Small intestine (tissue), 7 donors: ENCODE data around the gene GRAMD2A. TPM values are rescaled to one million over a fixed set of nuclear protein-coding genes. Genes with fewer than 3 reads are reported as not detected.
A peak's percentile ranks its signal among the peaks of the same experiment; 100 is the strongest.

Source experiments
- DNase-seq, 2 donors: peaks; one replicate each; pipeline versions ENCODE4 v3.0.0 to v3.0.0-alpha.2; 2013
- FAIRE-seq: peaks from 2 replicates; lab custom pipeline; 2012; peaks lifted over from hg19 to GRCh38; lab: Jason Lieb, UNC
- H3K27ac ChIP-seq, 3 donors: one replicate each; pipeline ENCODE4 v1.5.1; 2013; ENCODE audit warnings: low read length in 2 of 3, mild to moderate bottlenecking in 2 of 3, control low read depth in 1 of 3, inconsistent platforms in 1 of 3, low read depth in 1 of 3, moderate library complexity in 1 of 3
- H3K27me3 ChIP-seq, 3 donors: one replicate each; pipeline ENCODE4 v1.6.1; 2013; ENCODE audit warnings: low read length in 3 of 3, inconsistent platforms in 1 of 3; ENCODE audit not compliant: control insufficient read depth in 3 of 3, insufficient read depth in 3 of 3
- H3K36me3 ChIP-seq, 3 donors: one replicate each; pipeline ENCODE4 v1.6.1; 2013; ENCODE audit warnings: low read length in 3 of 3, inconsistent platforms in 1 of 3, low read depth in 1 of 3, mild to moderate bottlenecking in 1 of 3, moderate library complexity in 1 of 3; ENCODE audit not compliant: control insufficient read depth in 3 of 3, insufficient read depth in 2 of 3
- H3K4me1 ChIP-seq, 3 donors: one replicate each; pipeline ENCODE4 v1.6.1; 2013; ENCODE audit warnings: low read length in 2 of 3, inconsistent platforms in 1 of 3, low read depth in 1 of 3, mild to moderate bottlenecking in 1 of 3, moderate library complexity in 1 of 3; ENCODE audit not compliant: control insufficient read depth in 3 of 3, insufficient read depth in 2 of 3
- H3K4me3 ChIP-seq, 3 donors: one replicate each; pipeline ENCODE4 v1.5.1; 2013; ENCODE audit warnings: low read length in 3 of 3, control low read depth in 1 of 3, inconsistent platforms in 1 of 3, low read depth in 1 of 3, mild to moderate bottlenecking in 1 of 3, moderate library complexity in 1 of 3
- H3K9me3 ChIP-seq, 2 donors: one replicate each; pipeline ENCODE4 v1.6.1; 2013; ENCODE audit warnings: low read depth in 1 of 2, low read length in 1 of 2; ENCODE audit not compliant: control insufficient read depth in 2 of 2, insufficient read depth in 1 of 2
- WGBS, 3 donors: extraction: QIAGEN DNeasy Blood & Tissue Kit; methylation state at CpG; one replicate each; pipeline ENCODE4 v1.1.7; 2013; 5-methylcytosine and 5-hydroxymethylcytosine counted together
- polyA plus RNA-seq, 4 donors: library from polyadenylated mRNA; stranded (reverse) in 3 of 4; unstranded in 1 of 4; fragments of 200-250 nt in 3 of 4; fragments of 120-200 nt in 1 of 4; gene quantifications; one replicate each; pipeline versions ENCODE4 v1.2.1 to v1.2.3, GENCODE V29; 2013
- donor health status: healthy with polysubstance abuse.
- donor health status: control.
- donor health status: control.
- donor health status: Bipolar disorder and iron deficiency.
- donor health status: healthy.

Gene GRAMD2A
- polyA plus RNA-seq, 4 donors, result 0.67 to 10.1 (median 4.2) TPM

DNA sequence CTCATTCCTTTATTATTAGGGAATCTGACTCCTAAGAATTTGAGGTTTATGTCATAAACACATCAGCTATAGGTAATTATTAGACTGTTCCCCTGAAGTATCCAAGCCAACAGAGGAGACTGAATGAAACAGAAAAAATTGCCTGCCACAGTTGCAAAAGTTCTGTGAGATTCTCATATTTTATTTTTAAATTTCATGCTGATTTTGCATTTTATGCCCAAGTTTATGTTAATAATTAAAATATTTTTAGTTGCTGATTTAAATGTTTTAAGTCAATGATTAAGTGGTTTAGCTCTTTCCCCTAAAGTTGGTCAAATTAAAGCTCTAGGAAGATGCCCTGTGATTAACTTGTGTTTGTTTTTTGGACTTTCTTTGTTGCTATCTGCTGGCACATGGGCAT, 69.2 kb downstream of the GRAMD2A start:
- DNase-seq (no peak), FAIRE-seq (no peak)
- no peaks in the 10 kb centered on the region for H3K27me3 ChIP-seq
- H3K36me3 ChIP-seq, result no peaks in the 10 kb centered on the region
- no peaks in the 10 kb centered on the region for H3K9me3 ChIP-seq
- no peak overlapping the region for H3K4me3 ChIP-seq
- H3K27ac ChIP-seq, result no peak overlapping the region
- no peaks in the 10 kb centered on the region for H3K4me1 ChIP-seq

- DNase-seq (no peak), FAIRE-seq (no peak)
- H3K27me3 ChIP-seq, result no peaks in the 10 kb centered on the region
- no peaks in the 10 kb centered on the region for H3K4me1 ChIP-seq
- no peaks in the 10 kb centered on the region for H3K36me3 ChIP-seq
- H3K4me3 ChIP-seq, result no peak overlapping the region
- H3K9me3 ChIP-seq, result no peaks in the 10 kb centered on the region
- no peak overlapping the region for H3K27ac ChIP-seq
- WGBS, 3 donors, result 65 to 82% (median 69%) methylated on average over 2 of the region's 2 CpGs
These were observed 69.8 kb downstream of the GRAMD2A start for GRCh38 chr15:72127724-72128322.

- WGBS, 3 donors, result 11 to 29% (median 21%) methylated on average over 1 of the region's 1 CpG
- Histone ChIP-seq H3K27me3 (no peaks in the 10 kb centered on the region), H3K9me3 (no peaks in the 10 kb centered on the region), H3K27ac (no peak overlapping the region), H3K4me3 (no peak overlapping the region), H3K4me1 (no peaks in the 10 kb centered on the region), H3K36me3 (no peaks in the 10 kb centered on the region)
- FAIRE-seq (no peak), DNase-seq (no peak)
These were observed 73.4 kb downstream of the GRAMD2A start for GRCh38 chr15:72124218-72124617.

GRCh38 chr15:72118017-72118978, 79.3 kb downstream of the GRAMD2A start, which contains the start of the genes MYO9A and SENP8:
TSS of gene MYO9A (minus strand) at chr15:72118150. CDS start at chr15:72046563, 71,587 bp downstream.
TSS of gene SENP8 (plus strand) at chr15:72118403. CDS start at chr15:72139624, 21,221 bp downstream.
- 0 to 1% (median 1%) methylated on average over 53 to 69 of the region's 69 CpGs for WGBS, 3 donors
- H3K4me3 ChIP-seq, result peak within 1 kb of the TSS; percentile 84 to 90 (median 85)
- peak; percentile 99 to 100 for DNase-seq
- H3K27me3 ChIP-seq, result no peaks in the 10 kb centered on the region
- H3K4me1 ChIP-seq, result peaks cover 0 to 4% (median 0%) of the 10 kb centered on the region in 3 donors
- no peaks in the 10 kb centered on the region for H3K36me3 ChIP-seq
- peak within 1 kb of the TSS; percentile 85 to 100 (median 98) for H3K27ac ChIP-seq
- H3K9me3 ChIP-seq, result no peaks in the 10 kb centered on the region
- FAIRE-seq, result no peak

- FAIRE-seq, result no peak
- Histone ChIP-seq H3K4me3 (peak overlapping the region; percentile 56 to 90 (median 84)), H3K27me3 (no peaks in the 10 kb centered on the region), H3K36me3 (no peaks in the 10 kb centered on the region), H3K27ac (peak overlapping the region; percentile 82 to 96 (median 88)), H3K9me3 (no peaks in the 10 kb centered on the region), H3K4me1 (peaks cover 0 to 4% (median 0%) of the 10 kb centered on the region in 3 donors)
- DNase-seq, result peak in 1 of 2 donors; percentile 49
- WGBS, 3 donors, result 0 to 2% (median 1%) methylated on average over 35 to 59 of the region's 59 CpGs
These were observed 80.0 kb downstream of the GRAMD2A start for GRCh38 chr15:72117486-72118016.

DNA sequence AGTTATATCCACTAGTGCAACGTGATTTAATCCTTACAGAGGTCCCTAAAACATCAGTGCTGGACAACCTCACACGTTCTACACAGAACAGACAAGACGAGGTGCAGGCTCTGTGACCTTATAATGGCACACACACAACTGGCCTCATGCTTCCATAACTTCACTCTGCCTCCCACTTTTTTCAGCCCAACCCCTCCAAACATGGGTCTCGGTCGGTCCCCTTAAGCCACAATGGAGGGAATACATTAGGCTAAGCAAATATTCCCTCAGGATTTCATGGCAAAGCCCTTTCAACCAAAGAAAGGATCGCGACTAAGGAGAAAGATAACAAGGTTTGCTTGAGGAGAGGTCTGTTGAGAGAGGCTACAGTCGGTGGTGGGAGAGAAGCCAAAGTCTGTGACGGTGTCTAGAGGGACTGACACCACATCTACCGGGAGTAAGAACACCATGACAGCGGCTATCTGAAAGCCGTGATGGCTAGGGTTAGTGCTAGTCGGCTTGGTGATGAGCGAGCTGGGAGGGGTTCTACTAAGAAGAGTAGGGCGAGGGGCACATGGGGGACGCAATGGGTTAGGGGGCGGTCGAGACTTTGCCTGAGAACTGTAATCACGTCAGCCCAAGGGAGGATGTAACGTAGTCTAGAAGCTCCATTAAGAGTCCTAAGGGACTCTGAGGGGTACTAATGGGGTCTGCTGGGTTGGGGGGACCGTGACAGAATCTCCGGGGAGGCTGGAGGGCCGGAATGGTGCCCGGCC, 80.7 kb downstream of the GRAMD2A start:
- peaks cover 0 to 4% (median 0%) of the 10 kb centered on the region in 3 donors for H3K4me1 ChIP-seq
- FAIRE-seq (no peak), DNase-seq (peak; percentile 34 to 63)
- H3K36me3 ChIP-seq, result no peaks in the 10 kb centered on the region
- H3K4me3 ChIP-seq, result peak overlapping the region; percentile 56 to 90 (median 84)
- WGBS, 3 donors, result 1 to 2% (median 2%) methylated on average over 23 to 24 of the region's 24 CpGs
- no peaks in the 10 kb centered on the region for H3K9me3 ChIP-seq
- H3K27ac ChIP-seq, result peak overlapping the region; percentile 27 to 96 (median 88)
- H3K27me3 ChIP-seq, result no peaks in the 10 kb centered on the region

- DNase-seq, result no peak
- H3K27me3 ChIP-seq, result no peaks in the 10 kb centered on the region
These were observed 84.1 kb downstream of the GRAMD2A start for GRCh38 chr15:72113347-72114031.

More at GRCh38 chr15:72113347-72114031, 84.1 kb downstream of the GRAMD2A start:
- Histone ChIP-seq H3K36me3 (no peaks in the 10 kb centered on the region), H3K9me3 (no peaks in the 10 kb centered on the region), H3K4me3 (no peak overlapping the region), H3K4me1 (peaks cover 0 to 2% (median 0%) of the 10 kb centered on the region in 3 donors), H3K27ac (no peak overlapping the region)
- WGBS, 3 donors, result 84 to 86% (median 86%) methylated on average over 4 of the region's 4 CpGs
- no peak for FAIRE-seq
